Pancreas (tissue), 10 donors: ENCODE results near the gene WDR43. TPM values are rescaled to one million over a fixed set of nuclear protein-coding genes. Genes with fewer than 3 reads are reported as not detected.

Source experiments
- ATAC-seq, 4 donors: fragments of 200-7000 bp; cut with Tn5 transposase; one replicate each; pipeline versions ENCODE4 v1.8.0 to v1.9.1; 2020; ENCODE audit warnings: mild to moderate bottlenecking in 4 of 4, moderate library complexity in 4 of 4
- DNase-seq, 6 donors: peaks; one replicate each; pipeline ENCODE4 v3.0.0-alpha.2; 2020
- FAIRE-seq: peaks from 2 replicates; lab custom pipeline; 2012; peaks lifted over from hg19 to GRCh38; lab: Jason Lieb, UNC
- H3K27ac ChIP-seq, 4 donors: fragments of 200-600 bp; sonication (generic); 1 replicate in 3 of 4; 2 replicates in 1 of 4; pipeline versions ENCODE4 v1.5.0 to v1.8.0; 2020
- H3K27me3 ChIP-seq, 4 donors: fragments of 200-600 bp; one replicate each; pipeline ENCODE4 v1.8.0; 2021
- H3K36me3 ChIP-seq, 3 donors: fragments of 200-600 bp; sonication (generic) in 1 of 3; one replicate each; pipeline versions ENCODE4 v1.5.0 to v1.8.0; 2020 to 2021
- H3K4me1 ChIP-seq, 3 donors: fragments of 200-600 bp; one replicate each; pipeline ENCODE4 v1.8.0; 2021
- H3K4me3 ChIP-seq, 4 donors: fragments of 200-600 bp; sonication (generic) in 2 of 4; one replicate each; pipeline versions ENCODE4 v1.5.0 to v1.8.0; 2020 to 2021
- H3K9me3 ChIP-seq, 4 donors: fragments of 200-600 bp; one replicate each; pipeline ENCODE4 v1.8.0; 2021
- WGBS, 2 donors: extraction: QIAGEN DNeasy Blood & Tissue Kit; methylation state at CpG; one replicate each; pipeline ENCODE4 v1.1.7; 2013; 5-methylcytosine and 5-hydroxymethylcytosine counted together
- intact Hi-C, 3 donors: fragments of 100-400 bp; cut with DNase I; formaldehyde crosslinking; loops; one replicate each; pipeline versions ENCODE4 v1.11.1 to v1.14.2; 2022
- polyA plus RNA-seq, 2 donors: library from polyadenylated mRNA; stranded (reverse); fragments of 200-250 nt; gene quantifications; one replicate each; pipeline ENCODE4 v1.2.3, GENCODE V29; 2013
- total RNA-seq, 6 donors: library from RNA; stranded (reverse); fragmentation: NEBNext Ultra II Directional in 4 of 6; extraction: Animal tissue kit (Norgen Biotek cat#: 25700) in 4 of 6; gene quantifications; one replicate each; pipeline versions ENCODE4 v1.2.1 to v1.2.4, GENCODE V29; 2021 to 2023
- TF ChIP-seq, protein P1 (sequence below), 4 donors: fragments of 200-600 bp; sonication (generic) in 3 of 4; IDR thresholded peaks; one replicate each; pipeline versions ENCODE4 v1.5.0 to v1.8.0; 2021; ENCODE audit warnings: antibody characterized with exemption in 4 of 4
- donor health status: healthy with polysubstance abuse.
- donor health status: DM: no; HTN: no; CAD: no; lungs with moderate emphysema.
- donor health status: DM: no; HTN: no; CAD: no.
- donor health status: control.
- donor health status: control.
- donor health status: Bipolar disorder and iron deficiency.
- donor health status: DM: yes; HTN: yes; CAD: no.
- donor health status: DM: no; HTN: no; CAD: no.
- donor health status: DM: no; HTN: no; CAD: no.
- donor health status: DM: yes; HTN: yes; CAD: no.

Gene WDR43
- total and polyA plus RNA-seq, 8 donors = 4.5 to 31.9 (median 22.6) TPM

DNA sequence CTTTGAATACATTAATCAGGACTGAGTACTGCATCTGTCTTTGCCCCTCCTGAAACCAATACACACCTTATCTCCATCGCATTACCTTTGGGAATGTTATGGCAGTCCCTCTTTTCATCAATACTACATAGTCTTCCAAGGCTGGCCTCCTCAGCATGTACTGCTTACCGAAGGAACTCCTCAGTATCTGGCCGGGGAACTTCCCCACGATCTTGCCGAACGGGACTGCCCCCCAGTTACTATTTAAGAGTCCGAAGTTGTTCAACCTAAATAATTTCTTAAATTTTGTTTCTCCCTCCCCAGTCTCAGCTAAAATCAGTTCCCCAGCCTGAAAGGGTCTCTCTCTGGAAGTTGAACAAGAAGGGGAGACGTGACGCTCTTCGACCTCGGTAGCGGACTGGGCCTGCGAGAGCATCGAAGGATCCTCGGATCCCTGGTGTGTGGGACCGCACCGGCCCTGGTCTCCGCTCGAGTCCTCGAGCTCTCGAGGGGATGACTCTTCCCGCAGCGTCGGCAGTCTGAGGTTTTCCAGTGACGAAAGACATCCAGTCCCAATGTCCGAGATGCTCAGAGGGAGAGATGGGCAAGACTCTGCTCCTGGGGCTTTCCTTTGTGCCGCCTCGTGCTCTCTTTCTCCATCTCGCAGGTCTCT lies 24.8 kb upstream of the WDR43 start:
- TF ChIP-seq, protein P1, sequence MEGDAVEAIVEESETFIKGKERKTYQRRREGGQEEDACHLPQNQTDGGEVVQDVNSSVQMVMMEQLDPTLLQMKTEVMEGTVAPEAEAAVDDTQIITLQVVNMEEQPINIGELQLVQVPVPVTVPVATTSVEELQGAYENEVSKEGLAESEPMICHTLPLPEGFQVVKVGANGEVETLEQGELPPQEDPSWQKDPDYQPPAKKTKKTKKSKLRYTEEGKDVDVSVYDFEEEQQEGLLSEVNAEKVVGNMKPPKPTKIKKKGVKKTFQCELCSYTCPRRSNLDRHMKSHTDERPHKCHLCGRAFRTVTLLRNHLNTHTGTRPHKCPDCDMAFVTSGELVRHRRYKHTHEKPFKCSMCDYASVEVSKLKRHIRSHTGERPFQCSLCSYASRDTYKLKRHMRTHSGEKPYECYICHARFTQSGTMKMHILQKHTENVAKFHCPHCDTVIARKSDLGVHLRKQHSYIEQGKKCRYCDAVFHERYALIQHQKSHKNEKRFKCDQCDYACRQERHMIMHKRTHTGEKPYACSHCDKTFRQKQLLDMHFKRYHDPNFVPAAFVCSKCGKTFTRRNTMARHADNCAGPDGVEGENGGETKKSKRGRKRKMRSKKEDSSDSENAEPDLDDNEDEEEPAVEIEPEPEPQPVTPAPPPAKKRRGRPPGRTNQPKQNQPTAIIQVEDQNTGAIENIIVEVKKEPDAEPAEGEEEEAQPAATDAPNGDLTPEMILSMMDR (IDR thresholded peaks at IDR 0.05) = no peak
- no peaks in the 10 kb centered on the region for H3K27me3 ChIP-seq
- H3K4me3 ChIP-seq = peak overlapping the region; percentile 71 to 90 (median 80)
- 0% methylated on average over 29 of the region's 29 CpGs for WGBS, 2 donors
- no peak for FAIRE-seq
- ATAC-seq = peak; percentile 16 to 62 (median 44)
- H3K27ac ChIP-seq = peak overlapping the region; percentile 66 to 83 (median 73)
- H3K36me3 ChIP-seq = no peaks in the 10 kb centered on the region
- intact Hi-C loops = no loop called here
- H3K4me1 ChIP-seq = peaks cover 6 to 26% (median 11%) of the 10 kb centered on the region in 3 donors
- peak in 2 of 6 donors; percentile 58 to 59 for DNase-seq
- H3K9me3 ChIP-seq = no peaks in the 10 kb centered on the region

DNA sequence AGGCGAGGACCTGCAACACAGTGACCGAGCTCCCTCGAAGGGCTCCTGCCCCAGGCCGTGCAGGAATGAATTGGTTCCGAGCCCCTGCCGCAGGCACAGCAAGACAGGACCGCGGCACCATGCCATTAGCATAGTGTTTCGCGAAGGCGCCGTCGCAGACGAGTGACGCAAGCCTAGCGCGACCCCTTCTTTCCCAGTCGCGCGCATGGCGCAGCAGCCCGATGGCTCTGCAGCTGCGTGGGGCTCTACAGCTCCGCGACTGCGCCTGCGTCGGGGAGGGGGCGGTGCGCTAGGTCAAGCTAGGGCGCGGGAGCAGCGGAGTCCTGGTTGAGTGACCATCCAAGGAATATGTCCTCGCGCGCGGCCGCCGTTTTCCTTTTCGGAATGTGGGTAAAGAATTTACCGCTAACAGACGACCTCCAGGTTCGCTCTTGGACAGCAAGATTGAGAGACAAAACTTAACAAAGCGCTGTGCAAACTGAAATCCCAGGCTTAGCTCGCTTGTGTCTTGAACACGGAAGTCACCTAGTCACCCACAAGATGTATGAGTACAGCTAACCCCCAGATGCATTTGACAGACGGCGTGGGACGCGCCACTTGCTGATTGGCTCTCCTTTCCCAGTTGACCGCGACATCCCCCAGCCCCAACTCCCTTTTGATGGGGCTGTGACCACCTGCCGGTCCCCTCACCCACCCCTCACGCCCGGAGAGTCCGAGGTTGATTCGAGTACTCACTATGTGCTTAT lies 24.1 kb upstream of the WDR43 start, which contains the start of gene TRMT61B:
TSS of gene TRMT61B (minus strand) at position 164 of the 746 bp plus-strand sequence. CDS start at position 132, 32 bp downstream.
- TF ChIP-seq, protein P1 (IDR thresholded peaks at IDR 0.05) = no peak
- no peak for FAIRE-seq
- peak; percentile 99 to 100 (median 100) for ATAC-seq
- WGBS, 2 donors = 1% methylated on average over 57 of the region's 57 CpGs
- DNase-seq = peak; percentile 95 to 99 (median 96)
- intact Hi-C loops = no loop called here
- peaks cover 6 to 26% (median 11%) of the 10 kb centered on the region in 3 donors for H3K4me1 ChIP-seq
- no peaks in the 10 kb centered on the region for H3K9me3 ChIP-seq
- H3K27ac ChIP-seq = peak within 1 kb of the TSS; percentile 66 to 83 (median 73)
- peak within 1 kb of the TSS; percentile 71 to 90 (median 80) for H3K4me3 ChIP-seq
- no peaks in the 10 kb centered on the region for H3K36me3 ChIP-seq
- no peaks in the 10 kb centered on the region for H3K27me3 ChIP-seq

DNA sequence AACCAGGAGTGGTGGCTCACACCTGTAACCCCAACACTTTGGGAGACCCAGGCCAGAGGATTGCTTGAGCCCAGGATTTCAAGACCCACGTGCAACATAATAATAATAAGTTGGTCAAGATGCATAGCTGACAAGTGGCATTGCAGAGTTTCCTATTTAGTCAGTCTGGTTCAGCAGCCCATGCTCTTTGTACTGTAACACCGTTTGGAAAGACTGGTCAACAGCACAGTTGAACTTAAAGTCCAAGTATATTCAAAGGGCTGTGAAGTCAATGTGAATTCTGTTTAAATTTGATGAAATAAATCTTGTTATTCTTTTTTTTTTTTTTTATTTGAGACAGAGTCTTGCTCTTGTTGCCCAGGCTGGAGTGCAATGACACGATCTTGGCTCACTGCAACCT lies 22.8 kb upstream of the WDR43 start:
- Histone ChIP-seq H3K4me1 (peaks cover 6 to 26% (median 11%) of the 10 kb centered on the region in 3 donors), H3K36me3 (no peaks in the 10 kb centered on the region), H3K27ac (no peak overlapping the region), H3K4me3 (no peak overlapping the region), H3K9me3 (no peaks in the 10 kb centered on the region), H3K27me3 (no peaks in the 10 kb centered on the region)
- ATAC-seq (no peak), DNase-seq (no peak), FAIRE-seq (no peak)
- intact Hi-C loops = no loop called here
- WGBS, 2 donors = 79% methylated on average over 3 of the region's 3 CpGs
- TF ChIP-seq, protein P1 (IDR thresholded peaks at IDR 0.05) = no peak

DNA sequence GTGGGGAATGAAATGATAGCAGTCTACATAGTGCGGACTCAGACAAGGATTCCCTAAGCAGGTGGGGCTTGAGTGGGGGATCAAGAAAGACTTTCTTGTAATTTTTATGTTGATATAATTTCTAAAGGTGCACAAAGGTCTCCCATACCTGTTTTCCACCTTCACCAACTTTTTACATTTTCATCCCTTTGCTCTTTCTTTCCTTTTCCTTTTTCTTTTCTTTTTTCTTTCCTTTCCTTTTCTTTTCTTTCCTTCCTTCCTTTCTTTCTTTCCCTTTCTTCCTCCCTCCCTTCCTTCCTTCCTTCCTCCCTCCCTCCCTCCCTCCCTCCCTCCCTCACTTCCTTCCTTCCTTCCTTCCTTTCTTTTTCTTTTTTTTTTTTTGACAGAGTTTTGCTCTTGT lies 14.3 kb upstream of the WDR43 start:
- FAIRE-seq = no peak
- no peak for ATAC-seq
- Histone ChIP-seq H3K4me1 (no peaks in the 10 kb centered on the region), H3K9me3 (no peaks in the 10 kb centered on the region), H3K4me3 (no peak overlapping the region), H3K36me3 (no peaks in the 10 kb centered on the region), H3K27ac (no peak overlapping the region), H3K27me3 (no peaks in the 10 kb centered on the region)
- TF ChIP-seq, protein P1 (IDR thresholded peaks at IDR 0.05) = no peak
- 89 to 93% methylated on average over 1 of the region's 1 CpG for WGBS, 2 donors
- no peak for DNase-seq
- intact Hi-C loops = no loop called here
